H9 (cell line): ENCODE data around the gene FBXW4. TPM values are rescaled to one million over a fixed set of nuclear protein-coding genes. Genes with fewer than 3 reads are reported as not detected.

Source experiments
- DNase-seq: peaks from one replicate; pipeline ENCODE4 v3.0.0-alpha.2; 2017
- H2AFZ ChIP-seq: one replicate; pipeline ENCODE4 v1.6.1; 2013; ENCODE audit warnings: mild to moderate bottlenecking, low read length, control low read depth, moderate library complexity
- H2AK5ac ChIP-seq: 2 replicates; pipeline ENCODE4 v1.6.1; 2013; ENCODE audit warnings: low read length, control low read depth, mixed read lengths; ENCODE audit not compliant: insufficient read length
- H2BK120ac ChIP-seq: one replicate; pipeline ENCODE4 v1.6.1; 2013; ENCODE audit warnings: low read depth, mild to moderate bottlenecking, low read length, control low read depth, inconsistent platforms; ENCODE audit not compliant: poor library complexity, severe bottlenecking
- H2BK12ac ChIP-seq: 2 replicates; pipeline ENCODE4 v1.6.1; 2013; ENCODE audit warnings: low read length, control low read depth, mixed read lengths, low read depth; ENCODE audit not compliant: insufficient read length
- H2BK15ac ChIP-seq: 2 replicates; pipeline ENCODE4 v1.6.1; 2013; ENCODE audit warnings: low read depth, low read length, control low read depth
- H2BK20ac ChIP-seq: one replicate; pipeline ENCODE4 v1.6.1; 2013; ENCODE audit warnings: low read depth, mild to moderate bottlenecking, low read length, control low read depth, inconsistent platforms; ENCODE audit not compliant: poor library complexity, severe bottlenecking
- H2BK5ac ChIP-seq: 2 replicates; pipeline ENCODE4 v1.6.1; 2013; ENCODE audit warnings: low read length, control low read depth, mixed read lengths; ENCODE audit not compliant: insufficient read length
- H3K14ac ChIP-seq: 2 replicates; pipeline ENCODE4 v1.6.1; 2013; ENCODE audit warnings: low read length, control low read depth; ENCODE audit not compliant: insufficient read depth
- H3K18ac ChIP-seq: 2 replicates; pipeline ENCODE4 v1.6.1; 2013; ENCODE audit warnings: low read depth, mild to moderate bottlenecking, mixed read lengths, low read length, control low read depth; ENCODE audit not compliant: insufficient read length
- H3K23ac ChIP-seq: 2 replicates; pipeline ENCODE4 v1.6.1; 2013; ENCODE audit warnings: low read length, control low read depth, mixed read lengths, low read depth; ENCODE audit not compliant: insufficient read length
- H3K23me2 ChIP-seq: 2 replicates; pipeline ENCODE4 v1.6.1; 2013; ENCODE audit warnings: low read depth, mild to moderate bottlenecking, mixed read lengths, low read length, control low read depth; ENCODE audit not compliant: insufficient read length, poor library complexity, severe bottlenecking
- H3K27ac ChIP-seq: 2 replicates; pipeline ENCODE4 v1.5.1; 2013; ENCODE audit warnings: low read length, control low read depth, mixed read lengths, low read depth; ENCODE audit not compliant: insufficient read length
- H3K27me3 ChIP-seq: 2 replicates; pipeline ENCODE4 v1.6.1; 2013; ENCODE audit warnings: low read length, control low read depth, inconsistent platforms; ENCODE audit not compliant: insufficient read depth
- H3K4ac ChIP-seq: 2 replicates; pipeline ENCODE4 v1.6.1; 2013; ENCODE audit warnings: low read depth, mild to moderate bottlenecking, control low read depth, inconsistent platforms, low read length, moderate library complexity
- H3K4me1 ChIP-seq: 2 replicates; pipeline ENCODE4 v1.6.1; 2013; ENCODE audit warnings: low read length, control low read depth, inconsistent platforms; ENCODE audit not compliant: insufficient read depth
- H3K4me2 ChIP-seq: 2 replicates; pipeline ENCODE4 v1.6.1; 2013; ENCODE audit warnings: low read length, control low read depth, mixed read lengths; ENCODE audit not compliant: insufficient read length, insufficient read depth
- H3K56ac ChIP-seq: 2 replicates; pipeline ENCODE4 v1.6.1; 2013; ENCODE audit warnings: low read depth, mild to moderate bottlenecking, mixed read lengths, low read length, control low read depth; ENCODE audit not compliant: insufficient read length
- H3K79me1 ChIP-seq: 2 replicates; pipeline ENCODE4 v1.6.1; 2013; ENCODE audit warnings: low read depth, mild to moderate bottlenecking, moderate library complexity, low read length, control low read depth, inconsistent platforms; ENCODE audit not compliant: insufficient read depth, poor library complexity, severe bottlenecking
- H3K79me2 ChIP-seq: 2 replicates; pipeline ENCODE4 v1.6.1; 2013; ENCODE audit warnings: low read length, control low read depth, inconsistent platforms; ENCODE audit not compliant: insufficient read depth
- H3K9ac ChIP-seq: 2 replicates; pipeline ENCODE4 v1.6.1; 2013; ENCODE audit warnings: low read length, control low read depth, mixed read lengths; ENCODE audit not compliant: insufficient read length; ENCODE audit errors: extremely low read depth
- H3K9me3 ChIP-seq: one replicate; pipeline ENCODE4 v1.6.1; 2013; ENCODE audit warnings: low read depth, low read length, inconsistent platforms; ENCODE audit not compliant: control insufficient read depth
- H3T11ph ChIP-seq: one replicate; pipeline ENCODE4 v1.6.1; 2013; ENCODE audit warnings: mild to moderate bottlenecking, low read length, control low read depth, inconsistent platforms
- H4K20me1 ChIP-seq: one replicate; pipeline ENCODE4 v1.6.1; 2013; ENCODE audit not compliant: control insufficient read depth, insufficient read length, insufficient read depth
- H4K5ac ChIP-seq: 2 replicates; pipeline ENCODE4 v1.6.1; 2013; ENCODE audit warnings: low read depth, mild to moderate bottlenecking, mixed read lengths, low read length, control low read depth; ENCODE audit not compliant: insufficient read length
- H4K8ac ChIP-seq: replicated peaks from 2 replicates; pipeline ENCODE4 v1.6.1; 2013; ENCODE audit warnings: low read length, control low read depth, mixed read lengths, low read depth; ENCODE audit not compliant: insufficient read length
- H4K91ac ChIP-seq: 2 replicates; pipeline ENCODE4 v1.6.1; 2013; ENCODE audit warnings: low read depth, mild to moderate bottlenecking, moderate library complexity, mixed read lengths, low read length, control low read depth; ENCODE audit not compliant: insufficient read length
- H3K27ac Mint-ChIP-seq, 3 experiments: 2 replicates in 2 of 3; 3 replicates in 1 of 3; pipeline ENCODE4 v1.8.0; 2020 to 2021; ENCODE audit warnings: mixed read lengths in 3 of 3, mild to moderate bottlenecking in 1 of 3, moderate library complexity in 1 of 3
- H3K27me3 Mint-ChIP-seq: 2 replicates; pipeline ENCODE4 v1.8.0; 2021; ENCODE audit warnings: low read depth, mild to moderate bottlenecking, moderate library complexity, mixed read lengths
- H3K36me3 Mint-ChIP-seq, 3 experiments: 2 replicates in 2 of 3; 3 replicates in 1 of 3; pipeline ENCODE4 v1.8.0; 2020 to 2021; ENCODE audit warnings: low read depth in 3 of 3, mixed read lengths in 3 of 3; ENCODE audit not compliant: insufficient read depth in 1 of 3
- H3K4me1 Mint-ChIP-seq, 2 experiments: 2 replicates each; pipeline ENCODE4 v1.8.0; 2020; ENCODE audit warnings: mixed read lengths in 2 of 2
- H3K4me3 Mint-ChIP-seq, 2 experiments: 2 replicates in 1 of 2; 3 replicates in 1 of 2; pipeline ENCODE4 v1.8.0; 2020 to 2021; ENCODE audit warnings: mild to moderate bottlenecking in 2 of 2, mixed read lengths in 2 of 2, moderate library complexity in 1 of 2
- H3K9me3 Mint-ChIP-seq, 2 experiments: 2 replicates in 1 of 2; 3 replicates in 1 of 2; pipeline ENCODE4 v1.8.0; 2020; ENCODE audit warnings: mild to moderate bottlenecking in 2 of 2, mixed read lengths in 2 of 2, moderate library complexity in 1 of 2
- WGBS: extraction: QIAGEN DNeasy Blood & Tissue Kit; methylation state at CpG from one replicate; pipeline ENCODE4 v1.1.7; 2013; ENCODE audit warnings: missing lambda C conversion rate, low lambda C conversion rate, mixed read lengths; ENCODE audit not compliant: insufficient read length; ENCODE audit errors: extremely low coverage; 5-methylcytosine and 5-hydroxymethylcytosine counted together
- total RNA-seq: library from RNA; stranded (reverse); gene quantifications from 2 replicates; pipeline ENCODE4 v1.2.1, GENCODE V29; 2021
- TF ChIP-seq, protein P1 (sequence below): fragments of 200-600 bp; sonication (generic); conservative IDR thresholded peaks from 3 replicates; pipeline ENCODE4 v1.8.0; 2021; ENCODE audit warnings: antibody characterized with exemption, mild to moderate bottlenecking

Gene FBXW4
- total RNA-seq, 1 experiment from 2014 or later: 41.6 TPM

DNA sequence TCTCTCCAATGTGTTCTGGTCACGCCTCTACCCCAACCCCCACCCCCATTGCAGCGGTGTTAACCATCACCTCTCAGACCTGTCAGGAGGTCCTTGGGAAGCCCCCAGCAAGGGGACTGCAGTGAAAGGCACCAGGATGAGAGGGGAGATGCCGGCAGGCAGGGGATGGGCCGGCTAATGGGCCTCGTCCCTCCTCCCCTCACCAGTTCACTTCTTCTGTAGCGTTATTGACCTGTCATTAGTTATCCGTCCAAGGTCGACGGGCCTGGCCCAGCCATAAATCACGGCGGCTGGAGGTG is 125.7 kb downstream of the FBXW4 start:
- Histone ChIP-seq H4K8ac (no peak overlapping the region), H3K18ac (no peak overlapping the region), H4K5ac (no peak overlapping the region), H4K91ac (no peak overlapping the region), H3K27me3 (peaks cover 14% of the 10 kb centered on the region; the same call in 1 of the 2 replicates), H3K4me1 (no peaks in the 10 kb centered on the region), H3K27ac (no peak overlapping the region), H3K4ac (no peak overlapping the region), H3K9ac (no peak overlapping the region), H3K56ac (no peak overlapping the region), H2BK15ac (no peak overlapping the region), H3K23ac (no peak overlapping the region), H2BK20ac (no peak overlapping the region), H3K23me2 (peaks cover 16% of the 10 kb centered on the region), H3K79me1 (no peaks in the 10 kb centered on the region), H4K20me1 (no peaks in the 10 kb centered on the region), H2AFZ (no peak overlapping the region), H3T11ph (no peak overlapping the region), H3K9me3 (no peaks in the 10 kb centered on the region), H3K79me2 (no peaks in the 10 kb centered on the region), H3K4me2 (peak overlapping the region; percentile 82), H2BK5ac (no peak overlapping the region), H2AK5ac (no peak overlapping the region), H3K14ac (no peak overlapping the region), H2BK12ac (no peak overlapping the region), H2BK120ac (no peak overlapping the region)
- no CpG with 5 or more reads among the region's 11 CpGs for WGBS
- peaks cover 30 to 35% of the 10 kb centered on the region in 2 experiments for H3K4me1 Mint-ChIP-seq
- no peak for DNase-seq
- TF ChIP-seq, protein P1, sequence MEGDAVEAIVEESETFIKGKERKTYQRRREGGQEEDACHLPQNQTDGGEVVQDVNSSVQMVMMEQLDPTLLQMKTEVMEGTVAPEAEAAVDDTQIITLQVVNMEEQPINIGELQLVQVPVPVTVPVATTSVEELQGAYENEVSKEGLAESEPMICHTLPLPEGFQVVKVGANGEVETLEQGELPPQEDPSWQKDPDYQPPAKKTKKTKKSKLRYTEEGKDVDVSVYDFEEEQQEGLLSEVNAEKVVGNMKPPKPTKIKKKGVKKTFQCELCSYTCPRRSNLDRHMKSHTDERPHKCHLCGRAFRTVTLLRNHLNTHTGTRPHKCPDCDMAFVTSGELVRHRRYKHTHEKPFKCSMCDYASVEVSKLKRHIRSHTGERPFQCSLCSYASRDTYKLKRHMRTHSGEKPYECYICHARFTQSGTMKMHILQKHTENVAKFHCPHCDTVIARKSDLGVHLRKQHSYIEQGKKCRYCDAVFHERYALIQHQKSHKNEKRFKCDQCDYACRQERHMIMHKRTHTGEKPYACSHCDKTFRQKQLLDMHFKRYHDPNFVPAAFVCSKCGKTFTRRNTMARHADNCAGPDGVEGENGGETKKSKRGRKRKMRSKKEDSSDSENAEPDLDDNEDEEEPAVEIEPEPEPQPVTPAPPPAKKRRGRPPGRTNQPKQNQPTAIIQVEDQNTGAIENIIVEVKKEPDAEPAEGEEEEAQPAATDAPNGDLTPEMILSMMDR: no peak
- peaks cover 88% of the 10 kb centered on the region for H3K27me3 Mint-ChIP-seq
- no peaks in the 10 kb centered on the region; a peak in 1 of 5 replicates for H3K9me3 Mint-ChIP-seq
- H3K4me3 Mint-ChIP-seq: peak overlapping the region; percentile 68 to 83
- H3K36me3 Mint-ChIP-seq: no peaks in the 10 kb centered on the region; a peak in 1 of 7 replicates
- H3K27ac Mint-ChIP-seq: no peak overlapping the region
